NCI-H2107 treated with DMSO at 0.1 percent for 48 hours (cell line): ENCODE data around the gene QSOX1.

Experiments
- DNase-seq: peaks from one replicate; lab custom pipeline; 2025; ENCODE audit not compliant: unreplicated experiment; lab: John Stamatoyannopoulos, UW

The QSOX1 gene

GRCh38 chr1:180232521-180233043 is 77.9 kb downstream of the QSOX1 start:
- no peak for DNase-seq

- no peak for DNase-seq
Observed at GRCh38 chr1:180233191-180234011, 78.7 kb downstream of the QSOX1 start.

- no peak for DNase-seq
Observed at GRCh38 chr1:180234369-180235076, 79.9 kb downstream of the QSOX1 start.

GRCh38 chr1:180235077-180235501 is 80.4 kb downstream of the QSOX1 start:
- DNase-seq = no peak

- no peak for DNase-seq
Observed at GRCh38 chr1:180235502-180236239, 81.0 kb downstream of the QSOX1 start.

GRCh38 chr1:180236698-180237509 is 82.2 kb downstream of the QSOX1 start:
- DNase-seq = no peak

GRCh38 chr1:180237869-180238476 is 83.3 kb downstream of the QSOX1 start:
- no peak for DNase-seq

- no peak for DNase-seq
Observed at GRCh38 chr1:180238675-180239074, 84.0 kb downstream of the QSOX1 start.

- no peak for DNase-seq
Observed at GRCh38 chr1:180239145-180240096, 84.8 kb downstream of the QSOX1 start.

GRCh38 chr1:180241716-180242544 is 87.3 kb downstream of the QSOX1 start:
- DNase-seq = no peak

- DNase-seq = no peak
Observed at GRCh38 chr1:180243517-180244221, 89.0 kb downstream of the QSOX1 start.

- DNase-seq = no peak
Observed at GRCh38 chr1:180244840-180245239, 90.2 kb downstream of the QSOX1 start.

GRCh38 chr1:180246579-180246978 is 91.9 kb downstream of the QSOX1 start:
- DNase-seq = no peak

- no peak for DNase-seq
Observed at GRCh38 chr1:180247061-180247460, 92.4 kb downstream of the QSOX1 start.

- DNase-seq = no peak
Observed at GRCh38 chr1:180247580-180247979, 92.9 kb downstream of the QSOX1 start.

- DNase-seq = no peak
Observed at GRCh38 chr1:180248176-180248575, 93.5 kb downstream of the QSOX1 start.
